Activated T-cell treated with anti-CD3 and anti-CD28 coated beads, Interleukin-2, amount 50 U/mL, for 48 hours (primary cell): ENCODE measurements around the gene ELOA.

Source experiments
- DNase-seq, 2 experiments: peaks; one replicate each; pipeline ENCODE4 v3.0.0-alpha.2; 2020

Gene ELOA, protein sequence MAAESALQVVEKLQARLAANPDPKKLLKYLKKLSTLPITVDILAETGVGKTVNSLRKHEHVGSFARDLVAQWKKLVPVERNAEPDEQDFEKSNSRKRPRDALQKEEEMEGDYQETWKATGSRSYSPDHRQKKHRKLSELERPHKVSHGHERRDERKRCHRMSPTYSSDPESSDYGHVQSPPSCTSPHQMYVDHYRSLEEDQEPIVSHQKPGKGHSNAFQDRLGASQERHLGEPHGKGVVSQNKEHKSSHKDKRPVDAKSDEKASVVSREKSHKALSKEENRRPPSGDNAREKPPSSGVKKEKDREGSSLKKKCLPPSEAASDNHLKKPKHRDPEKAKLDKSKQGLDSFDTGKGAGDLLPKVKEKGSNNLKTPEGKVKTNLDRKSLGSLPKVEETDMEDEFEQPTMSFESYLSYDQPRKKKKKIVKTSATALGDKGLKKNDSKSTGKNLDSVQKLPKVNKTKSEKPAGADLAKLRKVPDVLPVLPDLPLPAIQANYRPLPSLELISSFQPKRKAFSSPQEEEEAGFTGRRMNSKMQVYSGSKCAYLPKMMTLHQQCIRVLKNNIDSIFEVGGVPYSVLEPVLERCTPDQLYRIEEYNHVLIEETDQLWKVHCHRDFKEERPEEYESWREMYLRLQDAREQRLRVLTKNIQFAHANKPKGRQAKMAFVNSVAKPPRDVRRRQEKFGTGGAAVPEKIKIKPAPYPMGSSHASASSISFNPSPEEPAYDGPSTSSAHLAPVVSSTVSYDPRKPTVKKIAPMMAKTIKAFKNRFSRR

GRCh38 chr1:23743287-23744152 lies at the start of gene ELOA:
Gene ELOA (plus strand): TSS chr1:23743471. CDS start chr1:23743504, 33 bp downstream.
- peak; percentile 80 to 86 for DNase-seq

DNA sequence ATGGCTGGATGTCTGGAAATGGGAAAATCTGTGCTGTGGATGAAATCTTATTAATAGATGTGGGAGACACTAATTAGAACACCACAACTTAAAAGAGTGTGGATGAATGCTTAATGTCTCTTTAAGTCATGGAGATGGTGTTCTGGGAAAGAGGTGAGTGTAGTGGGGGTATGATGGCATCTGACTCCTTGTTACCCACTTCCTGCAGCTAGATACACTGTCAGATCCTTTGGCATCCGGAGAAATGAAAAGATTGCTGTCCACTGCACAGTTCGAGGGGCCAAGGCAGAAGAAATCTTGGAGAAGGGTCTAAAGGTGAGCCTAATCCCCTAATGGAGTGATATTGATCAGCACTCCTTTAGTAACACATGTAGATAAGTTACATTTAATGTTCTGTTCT lies 49.7 kb upstream of the ELOA start:
- DNase-seq = no peak

GRCh38 chr1:23694371-23694770 lies 48.9 kb upstream of the ELOA start:
- no peak for DNase-seq

GRCh38 chr1:23695667-23696066 lies 47.6 kb upstream of the ELOA start:
- no peak for DNase-seq

- peak in 1 of 2 experiments; percentile 23 for DNase-seq
Observed at GRCh38 chr1:23696335-23696989, 46.8 kb upstream of the ELOA start.

- DNase-seq = no peak
Observed at GRCh38 chr1:23698466-23698865, 44.8 kb upstream of the ELOA start.

DNA sequence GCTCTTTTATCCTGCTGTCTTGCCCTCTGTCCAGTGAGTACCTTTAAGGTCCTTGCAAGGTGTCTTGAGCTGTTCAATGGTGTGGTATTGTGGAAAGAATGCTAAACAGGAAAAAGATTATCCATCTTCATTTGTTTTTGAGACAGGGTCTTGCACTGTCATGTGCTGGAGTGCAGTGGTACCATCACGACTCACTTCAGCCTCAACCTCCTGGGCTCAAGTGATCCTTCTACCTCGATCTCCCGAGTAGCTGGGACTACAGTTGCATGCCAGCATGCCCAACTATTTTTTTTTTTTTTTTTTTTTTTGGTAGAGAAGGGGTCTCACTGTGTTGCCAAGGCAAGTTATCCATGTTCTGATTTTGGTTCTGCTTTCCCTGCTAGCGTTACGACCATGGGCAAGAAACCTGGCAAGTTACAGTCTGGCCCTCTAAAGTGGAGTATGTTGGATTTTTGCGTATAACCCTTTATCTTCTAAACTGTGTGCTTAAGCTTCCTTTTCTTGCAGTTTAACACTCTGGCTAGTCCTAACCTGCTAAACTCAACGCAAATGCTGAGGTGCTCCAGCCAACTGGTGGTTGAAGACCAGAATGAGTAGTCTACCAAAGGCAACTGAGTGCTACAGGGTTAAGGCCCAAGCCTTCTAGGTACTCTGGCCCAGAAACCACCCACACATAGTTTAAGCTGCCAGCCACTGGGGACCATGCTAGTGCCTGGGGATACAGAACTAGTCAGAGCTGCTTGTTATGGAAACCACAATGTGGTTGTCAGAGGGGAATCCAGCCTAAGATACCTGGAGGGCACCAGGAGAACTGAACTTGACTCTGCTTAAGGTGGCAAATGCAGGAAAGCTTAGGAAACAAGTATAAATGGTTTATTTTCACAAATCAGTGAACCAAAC lies 43.7 kb upstream of the ELOA start:
- peak; percentile 54 to 55 for DNase-seq

- peak in 1 of 2 experiments; percentile 22 for DNase-seq
Observed at GRCh38 chr1:23701310-23701709, 42.0 kb upstream of the ELOA start.

GRCh38 chr1:23701996-23702395 lies 41.3 kb upstream of the ELOA start:
- DNase-seq = no peak

- DNase-seq = no peak
Observed at GRCh38 chr1:23704834-23705495, 38.3 kb upstream of the ELOA start.

- no peak for DNase-seq
Observed at GRCh38 chr1:23709229-23709628, 34.0 kb upstream of the ELOA start.

GRCh38 chr1:23718482-23718881 lies 24.8 kb upstream of the ELOA start:
- DNase-seq = no peak

DNA sequence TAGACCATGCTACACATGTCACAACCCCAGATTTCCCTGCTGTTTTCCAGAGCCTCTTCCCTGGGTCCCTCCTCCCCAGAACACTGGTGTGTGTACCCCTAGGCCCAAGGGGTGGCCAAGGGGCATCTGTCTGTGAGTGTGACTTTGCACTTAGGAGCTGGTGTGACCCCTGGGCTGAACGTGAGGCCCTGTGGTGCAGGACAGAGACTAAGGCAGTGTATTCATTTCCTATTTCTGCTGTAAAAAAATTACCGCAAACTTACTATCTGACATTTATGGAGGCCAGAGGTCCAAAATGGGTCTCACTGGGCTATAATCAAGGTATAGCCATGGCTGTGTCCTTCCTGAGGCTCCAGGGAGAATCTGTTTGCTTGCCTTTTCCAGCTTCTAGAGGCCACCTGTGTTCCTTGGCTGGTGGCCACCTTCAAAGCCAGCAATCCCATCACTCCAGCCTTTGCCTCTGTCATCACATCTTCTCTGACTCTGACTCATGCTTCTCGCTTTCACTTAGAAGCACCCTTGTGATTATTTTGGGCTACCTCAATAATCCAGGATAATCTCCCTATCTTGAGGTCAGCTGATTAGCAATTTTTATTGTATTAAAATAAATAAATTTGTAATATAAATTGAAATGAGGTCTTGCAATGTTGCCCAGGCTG lies 24.0 kb upstream of the ELOA start:
- DNase-seq = no peak

DNA sequence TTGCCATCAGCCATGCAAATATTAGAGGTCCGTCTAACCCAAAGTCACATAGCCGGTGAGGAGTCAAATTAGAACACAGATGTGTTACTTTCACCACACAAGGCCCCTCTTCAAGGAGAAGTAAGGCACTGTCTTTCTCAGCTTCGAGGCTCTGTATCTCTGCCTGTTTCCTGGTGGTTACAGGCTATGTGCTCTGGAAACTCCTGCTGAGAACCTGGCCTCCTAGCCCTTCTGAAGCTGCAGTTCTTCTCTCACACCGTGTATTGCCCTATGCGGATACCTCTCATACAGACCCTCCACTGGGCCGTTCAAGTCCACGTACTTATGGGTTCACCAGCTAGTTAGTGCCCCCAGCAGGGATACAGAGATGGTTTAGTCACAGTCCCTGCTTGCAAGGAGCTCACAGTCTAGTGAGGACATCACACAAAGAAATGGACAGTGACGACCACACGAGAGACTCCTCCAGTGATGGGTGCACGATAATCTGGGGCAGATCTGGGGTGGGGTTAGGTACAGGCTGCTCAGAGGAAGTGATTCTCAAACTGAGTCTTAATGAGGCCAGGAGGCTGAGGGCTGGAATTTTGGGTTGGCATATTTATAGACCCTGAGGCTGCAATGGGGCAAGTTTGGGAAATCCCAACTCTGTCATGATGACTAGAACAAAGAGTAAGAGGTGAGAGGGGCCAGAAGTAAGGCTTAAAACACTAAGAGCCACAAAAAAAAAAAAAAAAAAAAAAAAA lies 22.8 kb upstream of the ELOA start:
- DNase-seq = peak; percentile 53 to 57

- DNase-seq = no peak
Observed at GRCh38 chr1:23722652-23723051, 20.6 kb upstream of the ELOA start.

DNA sequence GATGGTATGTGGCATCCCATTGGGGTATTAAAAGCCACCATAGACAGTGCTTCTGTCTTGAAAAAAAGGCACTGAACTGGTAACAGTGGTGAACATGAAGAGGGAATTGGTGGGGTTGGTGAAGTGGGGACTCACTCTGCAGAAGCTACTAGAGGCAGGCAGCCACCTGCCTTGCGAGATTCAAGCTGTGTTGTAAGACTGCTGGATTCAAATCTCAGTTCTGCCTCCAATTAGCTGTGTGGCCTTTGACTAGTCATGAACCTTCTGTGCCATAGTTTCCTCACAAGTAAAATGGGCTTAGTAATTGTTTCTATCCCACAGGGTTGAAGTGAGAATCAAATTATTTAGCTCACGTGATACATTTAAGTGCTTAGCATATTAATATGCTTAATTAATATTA lies 16.6 kb upstream of the ELOA start:
- DNase-seq = no peak

GRCh38 chr1:23727362-23727811 lies 15.9 kb upstream of the ELOA start:
- no peak for DNase-seq

- DNase-seq = no peak
Observed at GRCh38 chr1:23732363-23733224, 10.7 kb upstream of the ELOA start.
